Astrocyte (in vitro differentiated cells and primary cell): Measurements from ENCODE around the gene SEMA6B. TPM values are rescaled to one million over a fixed set of nuclear protein-coding genes. Genes with fewer than 3 reads are reported as not detected.

Experiments
- DNase-seq: peaks from one replicate; pipeline ENCODE4 v3.0.0-alpha.2; 2010; ENCODE audit warnings: low read depth
- FAIRE-seq: peaks from 2 replicates; lab custom pipeline; 2011; peaks lifted over from hg19 to GRCh38; lab: Jason Lieb, UNC
- H2AFZ ChIP-seq: 2 replicates; pipeline ENCODE4 v1.6.0; 2012; ENCODE audit warnings: low read depth, low read length, inconsistent platforms
- H3K27ac ChIP-seq: 2 replicates; pipeline ENCODE4 v1.5.1; 2011; ENCODE audit warnings: low read depth, low read length, inconsistent platforms
- H3K27me3 ChIP-seq: 2 replicates; pipeline ENCODE4 v1.6.0; 2011; ENCODE audit warnings: low read length, inconsistent platforms; ENCODE audit not compliant: insufficient read depth
- H3K36me3 ChIP-seq: 2 replicates; pipeline ENCODE4 v1.5.1; 2011; ENCODE audit warnings: low read length, inconsistent platforms; ENCODE audit not compliant: insufficient read depth
- H3K4me1 ChIP-seq: 2 replicates; pipeline ENCODE4 v1.5.1; 2011; ENCODE audit warnings: low read length, inconsistent platforms; ENCODE audit not compliant: insufficient read depth
- H3K4me2 ChIP-seq: 2 replicates; pipeline ENCODE4 v1.6.0; 2012; ENCODE audit warnings: low read length, inconsistent platforms
- H3K4me3 ChIP-seq: 2 replicates; pipeline ENCODE4 v1.5.1; 2011; ENCODE audit warnings: low read depth, mild to moderate bottlenecking, low read length, inconsistent platforms; ENCODE audit not compliant: insufficient read depth
- H3K79me2 ChIP-seq: 2 replicates; pipeline ENCODE4 v1.6.0; 2012; ENCODE audit warnings: mild to moderate bottlenecking, low read length, inconsistent platforms; ENCODE audit not compliant: insufficient read depth
- H3K9ac ChIP-seq: 2 replicates; pipeline ENCODE4 v1.6.0; 2012; ENCODE audit warnings: mild to moderate bottlenecking, low read length, inconsistent platforms
- H3K9me3 ChIP-seq: 2 replicates; pipeline ENCODE4 v1.5.1; 2012; ENCODE audit warnings: low read depth, mild to moderate bottlenecking, low read length, inconsistent platforms; ENCODE audit not compliant: insufficient read depth
- H4K20me1 ChIP-seq: 2 replicates; pipeline ENCODE4 v1.6.0; 2012; ENCODE audit warnings: low read length, inconsistent platforms; ENCODE audit not compliant: insufficient read depth
- H3K27ac Mint-ChIP-seq: one replicate; pipeline ENCODE4 v1.8.0; 2021; ENCODE audit warnings: mild to moderate bottlenecking, mixed read lengths; ENCODE audit not compliant: unreplicated experiment
- H3K27me3 Mint-ChIP-seq: one replicate; pipeline ENCODE4 v1.8.0; 2021; ENCODE audit warnings: low read depth, mixed read lengths; ENCODE audit not compliant: unreplicated experiment
- H3K36me3 Mint-ChIP-seq: one replicate; pipeline ENCODE4 v1.8.0; 2021; ENCODE audit warnings: low read depth, mixed read lengths; ENCODE audit not compliant: unreplicated experiment
- H3K4me1 Mint-ChIP-seq: one replicate; pipeline ENCODE4 v1.8.0; 2021; ENCODE audit warnings: low read depth, mixed read lengths; ENCODE audit not compliant: unreplicated experiment
- H3K4me3 Mint-ChIP-seq: one replicate; pipeline ENCODE4 v1.8.0; 2021; ENCODE audit warnings: mild to moderate bottlenecking, moderate library complexity, mixed read lengths; ENCODE audit not compliant: unreplicated experiment
- H3K9me3 Mint-ChIP-seq: one replicate; pipeline ENCODE4 v1.8.0; 2021; ENCODE audit warnings: mild to moderate bottlenecking, mixed read lengths; ENCODE audit not compliant: unreplicated experiment
- CTCF ChIP-seq: IDR thresholded peaks from 2 replicates; pipeline ENCODE4 v1.5.1; 2011; ENCODE audit warnings: low read depth, mild to moderate bottlenecking, inconsistent platforms, low read length, moderate library complexity; ENCODE audit not compliant: insufficient read depth
- EZH2 ChIP-seq: IDR thresholded peaks from 2 replicates; pipeline ENCODE4 v1.6.1; 2012; ENCODE audit warnings: mild to moderate bottlenecking, low read length, inconsistent platforms; ENCODE audit not compliant: insufficient read depth
- total RNA-seq: library from RNA; stranded (reverse); gene quantifications from 2 replicates; pipeline ENCODE4 v1.2.1, GENCODE V29; 2021

Gene SEMA6B
- total RNA-seq, 1 donor from 2014 or later, result 14.3 TPM

- Histone ChIP-seq H3K27me3 (peaks cover 10% of the 10 kb centered on the region), H3K4me3 (no peak overlapping the region), H3K36me3 (no peaks in the 10 kb centered on the region), H4K20me1 (no peaks in the 10 kb centered on the region), H3K4me1 (no peaks in the 10 kb centered on the region), H3K9ac (no peak overlapping the region), H3K4me2 (no peak overlapping the region), H2AFZ (no peak overlapping the region), H3K79me2 (no peaks in the 10 kb centered on the region), H3K9me3 (no peaks in the 10 kb centered on the region), H3K27ac (no peak overlapping the region)
- FAIRE-seq, result no peak
- H3K27me3 Mint-ChIP-seq, result peaks cover 18% of the 10 kb centered on the region
- H3K9me3 Mint-ChIP-seq, result no peaks in the 10 kb centered on the region
- H3K4me1 Mint-ChIP-seq, result no peaks in the 10 kb centered on the region
- no peak overlapping the region for H3K4me3 Mint-ChIP-seq
- TF ChIP-seq CTCF (no peak), EZH2 (no peak)
- H3K36me3 Mint-ChIP-seq, result no peaks in the 10 kb centered on the region
- H3K27ac Mint-ChIP-seq, result no peak overlapping the region
- no peak for DNase-seq
These were observed 46.7 kb upstream of the SEMA6B start for GRCh38 chr19:4606181-4606580.

- no peak overlapping the region for H3K4me3 ChIP-seq
These were observed 45.4 kb upstream of the SEMA6B start for GRCh38 chr19:4604912-4605311.

More at GRCh38 chr19:4604912-4605311, 45.4 kb upstream of the SEMA6B start:
- H3K9ac ChIP-seq, result no peak overlapping the region
- Mint-ChIP-seq H3K4me3 (no peak overlapping the region), H3K9me3 (no peaks in the 10 kb centered on the region), H3K27me3 (peaks cover 22% of the 10 kb centered on the region), H3K27ac (no peak overlapping the region), H3K4me1 (no peaks in the 10 kb centered on the region), H3K36me3 (no peaks in the 10 kb centered on the region)
- no peak overlapping the region for H2AFZ ChIP-seq
- H3K27ac ChIP-seq, result no peak overlapping the region
- H3K4me2 ChIP-seq, result no peak overlapping the region
- FAIRE-seq (no peak), DNase-seq (no peak)
- no peaks in the 10 kb centered on the region for H3K36me3 ChIP-seq
- H3K4me1 ChIP-seq, result no peaks in the 10 kb centered on the region
- TF ChIP-seq EZH2 (no peak), CTCF (no peak)
- H3K27me3 ChIP-seq, result peaks cover 9% of the 10 kb centered on the region
- H4K20me1 ChIP-seq, result no peaks in the 10 kb centered on the region
- no peaks in the 10 kb centered on the region for H3K79me2 ChIP-seq
- no peaks in the 10 kb centered on the region for H3K9me3 ChIP-seq
